ENCODE data around the gene RAB6B. TPM values are rescaled to one million over a fixed set of nuclear protein-coding genes. Genes with fewer than 3 reads are reported as not detected.
A peak's percentile ranks its signal among the peaks of the same experiment; 100 is the strongest.

The RAB6B gene
- total and polyA plus RNA-seq, 2 of the 8 experiments (the other 6 are each of a cell fraction or from before 2014, with no cell fraction given), result 7.9 to 15.6 TPM

DNA sequence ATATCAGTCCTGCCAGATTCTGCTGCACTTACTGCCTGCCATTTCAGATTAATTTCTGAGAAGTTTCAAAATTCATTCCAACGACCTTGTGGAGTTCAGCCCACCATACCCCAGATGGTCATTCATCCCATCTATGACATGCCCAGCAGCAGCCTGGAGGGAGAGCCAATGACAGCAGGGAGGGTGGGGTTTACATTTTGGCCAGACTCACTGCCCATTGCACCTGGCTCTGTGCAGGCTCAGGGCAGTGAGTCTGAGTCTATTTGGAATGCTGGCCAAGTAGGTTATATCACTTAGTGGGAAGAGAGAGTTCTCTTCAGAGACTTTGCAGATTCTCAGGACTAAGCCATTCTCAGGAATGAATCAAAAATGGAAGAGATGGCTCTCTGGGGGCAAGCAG, 68.5 kb downstream of the RAB6B start:
- Histone ChIP-seq H2AK5ac (ENCODE audit: low read depth, low read length) (no peak overlapping the region), H2BK5ac (ENCODE audit: low read depth, low read length) (no peak overlapping the region), H2BK12ac (ENCODE audit: low read depth, low read length) (no peak overlapping the region), H2AFZ (ENCODE audit: low read length) (no peak overlapping the region), H3K23me2 (ENCODE audit: low read depth, low read length) (no peaks in the 10 kb centered on the region; the same call in 1 of the 2 replicates), H3K4me3 (ENCODE audit: extremely low read depth in 1 of 4, insufficient read depth in 2 of 4, low read depth in 3 of 4, low read length in 4 of 4) (no peak overlapping the region), H2BK120ac (replicated peaks; ENCODE audit: low read depth, low read length) (no peak overlapping the region), H3K27ac (ENCODE audit: low read depth, low read length) (no peak overlapping the region), H4K5ac (ENCODE audit: insufficient read length, low read depth, low read length) (no peak overlapping the region), H3K18ac (ENCODE audit: extremely low read depth, low read length) (no peak overlapping the region), H2BK15ac (ENCODE audit: low read length) (no peak overlapping the region), H3K4me2 (ENCODE audit: insufficient read depth in 1 of 2, low read depth in 2 of 2, low read length in 2 of 2) (no peak overlapping the region), H3K9ac (replicated peaks in 1 of 4; ENCODE audit: extremely low read depth in 1 of 4, low read depth in 3 of 4, low read length in 3 of 4) (no peak overlapping the region), H3K4ac (replicated peaks; ENCODE audit: insufficient read length, low read depth, low read length) (no peak overlapping the region), H3K79me2 (ENCODE audit: control insufficient read depth in 1 of 2, insufficient read depth in 2 of 2, low read length in 2 of 2) (no peaks in the 10 kb centered on the region), H3K4me1 (replicated peaks in 1 of 4; ENCODE audit: control insufficient read depth in 3 of 4, insufficient read depth in 4 of 4, low read length in 3 of 4) (peaks cover under 1 to 3% (median 2%) of the 10 kb centered on the region in 4 experiments; a peak in 5 of 7 replicates), H3K79me1 (ENCODE audit: low read depth, low read length) (no peaks in the 10 kb centered on the region; the same call in 1 of the 2 replicates), H4K20me1 (replicated peaks in 1 of 2; ENCODE audit: control insufficient read depth in 1 of 2, insufficient read depth in 2 of 2, low read length in 2 of 2) (peaks cover 0 to 1% of the 10 kb centered on the region in 2 experiments), H3K23ac (ENCODE audit: insufficient read length) (no peak overlapping the region), H3K56ac (replicated peaks; ENCODE audit: insufficient read length, low read depth, low read length) (no peak overlapping the region), H2BK20ac (ENCODE audit: low read length) (no peak overlapping the region), H3K14ac (ENCODE audit: insufficient read length) (no peak overlapping the region), H4K8ac (ENCODE audit: extremely low read depth, insufficient read depth, low read length) (no peak overlapping the region), H3K9me3 (ENCODE audit: insufficient read depth in 2 of 2, low read depth in 1 of 2, low read length in 1 of 2) (no peaks in the 10 kb centered on the region), H3K27me3 (replicated peaks in 1 of 4; ENCODE audit: control insufficient read depth in 3 of 4, extremely low read depth in 1 of 4, insufficient read depth in 3 of 4, low read length in 3 of 4) (no peaks in the 10 kb centered on the region), H4K91ac (replicated peaks; ENCODE audit: insufficient read length, low read length) (no peak overlapping the region), H3K36me3 (ENCODE audit: control insufficient read depth in 2 of 4, insufficient read depth in 4 of 4, low read length in 3 of 4) (peaks cover 0 to 10% (median 4%) of the 10 kb centered on the region in 4 experiments; a peak in 5 of 8 replicates)
- FAIRE-seq (no peak), DNase-seq (ENCODE audit: low read depth in 1 of 2, low spot score in 2 of 2) (peak in 1 of 2 experiments; percentile 13)
- ChIA-PET CTCF (ENCODE audit: partially characterized antibody) (interaction anchor here (1.0 to 7.9 kb wide), 2 partner anchors 8 to 384 kb away, joined by 3 to 75 read pairs; no protein-coding TSS in a partner anchor), POLR2A (ENCODE audit: partially characterized antibody) (interaction anchor here (1.3 kb wide), 1 partner anchor 10 kb away, joined by 4 read pairs; no protein-coding TSS in a partner anchor)
- WGBS, 2 experiments (ENCODE audit: extremely low coverage in 1 of 2, insufficient coverage in 1 of 2, insufficient read length in 1 of 2, insufficient replicate concordance in 2 of 2, low coverage in 1 of 2, low lambda C conversion rate in 2 of 2, missing lambda C conversion rate in 1 of 2), result 92% methylated on average over 1 of the region's 1 CpG; no CpG with 5 or more reads in 1 of the 2 experiments
- TF ChIP-seq BRCA1 (IDR thresholded peaks at IDR 0.05; ENCODE audit: low read depth, low read length) (no peak), SRF (IDR thresholded peaks at IDR 0.05; ENCODE audit: low read depth, low read length) (no peak), RXRA (IDR thresholded peaks at IDR 0.05; ENCODE audit: insufficient read depth, low read depth, low read length) (no peak), JUND (IDR thresholded peaks at IDR 0.05; ENCODE audit: low read length) (no peak), KDM5A (IDR thresholded peaks at IDR 0.05; ENCODE audit: low read length) (no peak), RAD21 (IDR thresholded peaks at IDR 0.05 in 1 of 2, conservative IDR thresholded peaks at IDR 0.05 in 1 of 2; ENCODE audit: low read depth in 2 of 2, low read length in 2 of 2) (no peak), KDM1A (IDR thresholded peaks at IDR 0.05; ENCODE audit: borderline replicate concordance, low read length) (no peak), TAF7 (optimal IDR thresholded peaks at IDR 0.05; ENCODE audit: borderline replicate concordance, low read depth, low read length) (no peak), SP4 (IDR thresholded peaks at IDR 0.05; ENCODE audit: low read length) (no peak), EP300 (IDR thresholded peaks at IDR 0.05; ENCODE audit: borderline replicate concordance in 1 of 2, low read depth in 2 of 2, low read length in 2 of 2) (no peak)
- TF ChIP-seq, protein P1, sequence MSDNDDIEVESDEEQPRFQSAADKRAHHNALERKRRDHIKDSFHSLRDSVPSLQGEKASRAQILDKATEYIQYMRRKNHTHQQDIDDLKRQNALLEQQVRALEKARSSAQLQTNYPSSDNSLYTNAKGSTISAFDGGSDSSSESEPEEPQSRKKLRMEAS (IDR thresholded peaks at IDR 0.05), result no peak
- TF ChIP-seq, protein P2, sequence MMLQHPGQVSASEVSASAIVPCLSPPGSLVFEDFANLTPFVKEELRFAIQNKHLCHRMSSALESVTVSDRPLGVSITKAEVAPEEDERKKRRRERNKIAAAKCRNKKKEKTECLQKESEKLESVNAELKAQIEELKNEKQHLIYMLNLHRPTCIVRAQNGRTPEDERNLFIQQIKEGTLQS (IDR thresholded peaks at IDR 0.05; ENCODE audit: insufficient read depth, low read depth, low read length), result no peak

Data from H1 (cell line).